Renal cortical epithelial cell (primary cell): ENCODE results near the gene CLPTM1L. TPM values are rescaled to one million over a fixed set of nuclear protein-coding genes. Genes with fewer than 3 reads are reported as not detected.
"Not testable (repeated sequence)": the region's sequence is repeated elsewhere in the genome, so short reads cannot be mapped to it uniquely, and the experiment has no call there.

Experiments used
- DNase-seq: peaks from one replicate; pipeline ENCODE4 v3.0.0-alpha.2; 2011; ENCODE audit warnings: low read depth
- total RNA-seq: library from RNA; depleted of rRNA; stranded (reverse); fragments of >200 nt; gene quantifications from 2 replicates; pipeline ENCODE4 v1.2.3, GENCODE V29; 2014

The CLPTM1L gene
- total RNA-seq, 1 donor from 2014 or later, result 189 TPM

DNA sequence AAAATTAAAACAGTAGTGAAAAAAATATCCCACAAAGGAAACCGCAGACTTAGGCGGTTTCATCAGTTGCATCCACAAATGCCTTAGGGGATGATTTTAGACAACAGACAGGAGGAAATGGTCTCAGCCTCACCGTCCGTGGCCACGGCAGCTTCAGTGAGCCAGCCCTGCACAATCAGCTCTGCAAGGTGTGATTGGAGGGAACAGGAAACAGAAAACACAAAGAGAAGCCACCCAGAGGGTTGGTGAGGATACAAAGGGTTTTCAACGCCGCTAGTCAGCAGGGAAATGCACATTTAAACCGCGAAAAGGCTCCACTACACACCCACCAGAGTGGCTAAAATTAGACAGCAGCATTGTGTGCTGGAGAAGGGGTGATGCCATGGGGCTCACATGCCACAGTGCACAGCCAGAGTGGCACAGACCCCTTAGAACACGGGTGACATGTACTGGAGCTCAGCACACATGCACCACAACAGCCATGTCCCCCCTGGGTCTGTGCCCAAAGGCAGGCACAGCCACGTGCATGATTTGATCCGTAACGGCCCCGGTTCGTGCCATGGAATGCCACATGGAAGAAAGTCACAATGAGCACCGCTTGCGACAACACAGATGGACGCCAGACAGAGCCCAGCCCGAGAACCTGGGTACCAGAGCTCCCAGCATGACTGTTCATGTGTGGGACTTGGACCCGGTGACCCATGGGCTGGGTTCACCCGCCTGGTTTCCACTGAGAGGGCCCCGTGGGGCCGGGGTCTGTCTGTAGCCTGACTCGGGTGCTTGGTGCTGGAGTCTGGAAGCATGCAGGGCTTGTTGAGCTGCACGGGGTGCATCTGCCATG, 31.7 kb downstream of the CLPTM1L start:
- DNase-seq, result no peak

- no peak for DNase-seq
These were observed 32.7 kb downstream of the CLPTM1L start for GRCh38 chr5:1312206-1312605.

- no peak for DNase-seq
These were observed 33.4 kb downstream of the CLPTM1L start for GRCh38 chr5:1311439-1312055.

DNA sequence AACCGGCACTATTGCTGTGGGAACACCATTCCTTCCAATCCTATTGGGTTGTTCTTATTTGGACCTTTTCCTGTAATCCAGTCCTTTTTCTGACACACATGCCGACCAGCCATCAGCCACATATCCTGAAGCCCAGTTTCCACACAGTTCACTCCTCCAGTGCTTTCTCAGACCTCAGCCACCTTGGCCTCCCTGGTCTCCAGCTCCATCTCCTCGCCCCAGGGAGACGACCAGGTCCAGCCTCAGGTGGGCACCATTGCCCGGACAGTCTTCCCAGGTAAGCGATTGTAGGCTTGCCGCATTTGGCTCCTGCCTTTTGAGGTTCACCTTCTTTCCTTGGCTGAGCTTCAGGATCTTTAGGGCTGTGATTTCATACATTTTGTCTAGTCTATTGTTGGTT, 34.8 kb downstream of the CLPTM1L start:
- DNase-seq, result no peak

GRCh38 chr5:1304033-1304432, 40.9 kb downstream of the CLPTM1L start:
- DNase-seq, result no peak

GRCh38 chr5:1302258-1302657, 42.6 kb downstream of the CLPTM1L start:
- no peak for DNase-seq

- no peak for DNase-seq
These were observed 44.3 kb downstream of the CLPTM1L start for GRCh38 chr5:1300581-1301083.

DNA sequence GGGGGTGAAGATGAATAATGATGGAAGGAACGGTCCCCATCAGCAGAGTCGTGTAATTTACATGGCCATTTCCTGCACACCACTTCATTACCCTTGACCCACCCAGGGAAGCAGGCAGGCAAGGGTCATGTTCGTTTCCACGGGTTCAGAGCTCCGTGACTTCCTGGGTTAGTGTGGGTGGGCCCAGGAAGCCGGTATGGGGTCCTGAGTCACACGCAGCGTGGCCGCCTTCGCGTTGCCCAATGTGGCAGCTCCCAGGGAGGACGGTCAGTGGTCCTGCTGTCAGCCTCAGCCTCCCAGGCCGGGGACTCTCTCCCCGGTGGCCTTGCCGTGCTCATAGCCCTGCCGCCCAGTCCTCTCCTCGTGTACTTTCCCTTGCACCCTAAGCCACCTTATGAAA, 44.9 kb downstream of the CLPTM1L start:
- no peak for DNase-seq

DNA sequence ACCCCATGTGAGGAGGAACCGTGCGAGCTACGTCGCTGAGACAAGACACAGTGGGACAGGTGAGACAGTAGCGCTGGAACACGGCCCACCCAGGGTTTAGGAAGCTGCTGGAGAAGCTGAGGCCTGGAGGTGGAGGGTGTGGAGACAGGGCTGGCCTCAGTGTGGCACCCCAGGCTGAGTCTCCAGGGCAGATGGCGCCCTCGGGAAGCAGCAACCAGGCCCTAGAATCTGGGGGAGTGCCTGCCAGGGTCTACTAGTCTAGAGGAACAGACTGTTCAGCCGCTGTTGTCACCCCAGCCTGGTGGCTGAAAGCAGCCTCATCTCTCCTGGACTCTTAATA, 45.4 kb downstream of the CLPTM1L start:
- no peak for DNase-seq

- no peak for DNase-seq
These were observed 46.0 kb downstream of the CLPTM1L start for GRCh38 chr5:1298723-1299510.

- no peak for DNase-seq
These were observed 46.8 kb downstream of the CLPTM1L start for GRCh38 chr5:1298067-1298551.

DNA sequence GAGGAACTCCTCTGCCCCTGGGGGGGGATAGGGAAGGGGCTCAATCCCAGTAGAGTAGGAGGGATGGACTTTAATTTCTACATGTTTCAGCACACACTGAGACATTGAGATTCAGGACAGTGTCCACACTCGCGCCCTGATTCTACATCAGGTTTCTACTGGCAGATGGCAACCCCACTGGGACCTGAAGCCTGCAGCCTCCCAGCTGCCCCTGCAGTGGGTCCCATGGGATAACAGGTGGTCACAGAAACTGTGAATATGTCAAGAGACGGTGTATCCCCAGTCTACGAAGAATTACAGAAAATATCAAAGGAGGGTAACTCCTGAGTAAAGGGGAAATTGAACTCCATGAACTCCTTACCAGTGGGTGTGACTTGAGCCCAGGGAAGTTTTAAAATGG, 47.7 kb downstream of the CLPTM1L start:
- DNase-seq, result no peak

GRCh38 chr5:1295650-1296037, 49.3 kb downstream of the CLPTM1L start:
- DNase-seq, result no peak

DNA sequence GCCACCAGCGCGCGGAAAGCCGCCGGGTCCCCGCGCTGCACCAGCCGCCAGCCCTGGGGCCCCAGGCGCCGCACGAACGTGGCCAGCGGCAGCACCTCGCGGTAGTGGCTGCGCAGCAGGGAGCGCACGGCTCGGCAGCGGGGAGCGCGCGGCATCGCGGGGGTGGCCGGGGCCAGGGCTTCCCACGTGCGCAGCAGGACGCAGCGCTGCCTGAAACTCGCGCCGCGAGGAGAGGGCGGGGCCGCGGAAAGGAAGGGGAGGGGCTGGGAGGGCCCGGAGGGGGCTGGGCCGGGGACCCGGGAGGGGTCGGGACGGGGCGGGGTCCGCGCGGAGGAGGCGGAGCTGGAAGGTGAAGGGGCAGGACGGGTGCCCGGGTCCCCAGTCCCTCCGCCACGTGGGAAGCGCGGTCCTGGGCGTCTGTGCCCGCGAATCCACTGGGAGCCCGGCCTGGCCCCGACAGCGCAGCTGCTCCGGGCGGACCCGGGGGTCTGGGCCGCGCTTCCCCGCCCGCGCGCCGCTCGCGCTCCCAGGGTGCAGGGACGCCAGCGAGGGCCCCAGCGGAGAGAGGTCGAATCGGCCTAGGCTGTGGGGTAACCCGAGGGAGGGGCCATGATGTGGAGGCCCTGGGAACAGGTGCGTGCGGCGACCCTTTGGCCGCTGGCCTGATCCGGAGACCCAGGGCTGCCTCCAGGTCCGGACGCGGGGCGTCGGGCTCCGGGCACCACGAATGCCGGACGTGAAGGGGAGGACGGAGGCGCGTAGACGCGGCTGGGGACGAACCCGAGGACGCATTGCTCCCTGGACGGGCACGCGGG, 49.9 kb downstream of the CLPTM1L start, which contains the start of gene TERT:
TERT (minus strand) TSS at position 234 of the 815 bp plus-strand sequence; CDS start at position 155, 79 bp downstream.
- no peak for DNase-seq

DNA sequence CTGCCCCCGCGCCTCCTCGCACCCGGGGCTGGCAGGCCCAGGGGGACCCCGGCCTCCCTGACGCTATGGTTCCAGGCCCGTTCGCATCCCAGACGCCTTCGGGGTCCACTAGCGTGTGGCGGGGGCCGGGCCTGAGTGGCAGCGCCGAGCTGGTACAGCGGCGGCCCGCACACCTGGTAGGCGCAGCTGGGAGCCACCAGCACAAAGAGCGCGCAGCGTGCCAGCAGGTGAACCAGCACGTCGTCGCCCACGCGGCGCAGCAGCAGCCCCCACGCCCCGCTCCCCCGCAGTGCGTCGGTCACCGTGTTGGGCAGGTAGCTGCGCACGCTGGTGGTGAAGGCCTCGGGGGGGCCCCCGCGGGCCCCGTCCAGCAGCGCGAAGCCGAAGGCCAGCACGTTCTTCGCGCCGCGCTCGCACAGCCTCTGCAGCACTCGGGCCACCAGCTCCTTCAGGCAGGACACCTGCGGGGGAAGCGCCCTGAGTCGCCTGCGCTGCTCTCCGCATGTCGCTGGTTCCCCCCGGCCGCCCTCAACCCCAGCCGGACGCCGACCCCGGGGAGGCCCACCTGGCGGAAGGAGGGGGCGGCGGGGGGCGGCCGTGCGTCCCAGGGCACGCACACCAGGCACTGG, 50.6 kb downstream of the CLPTM1L start:
- DNase-seq, result no peak

GRCh38 chr5:1293416-1294205, 51.3 kb downstream of the CLPTM1L start:
- DNase-seq, result no peak

- no peak for DNase-seq
These were observed 52.0 kb downstream of the CLPTM1L start for GRCh38 chr5:1292846-1293415.

DNA sequence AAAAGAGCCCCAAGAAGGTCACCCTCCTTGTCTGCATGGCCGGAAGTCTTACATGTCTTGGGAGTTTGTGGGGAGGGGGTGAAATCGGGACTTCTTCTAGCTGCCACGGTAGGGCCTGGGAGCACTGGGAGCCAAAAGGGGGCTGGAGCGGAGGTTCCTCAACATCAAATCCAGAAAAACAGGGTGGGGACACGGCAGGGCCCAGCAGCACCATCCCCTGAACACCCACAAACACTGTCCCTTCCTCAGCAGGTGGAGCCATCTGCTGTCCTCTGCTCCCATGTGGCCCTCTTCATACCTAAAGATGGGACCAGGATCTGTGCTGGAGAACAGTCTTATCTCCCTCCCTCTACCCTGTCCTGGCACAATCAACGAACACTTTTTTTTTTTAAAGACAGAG, 52.8 kb downstream of the CLPTM1L start:
- DNase-seq, result no peak

DNA sequence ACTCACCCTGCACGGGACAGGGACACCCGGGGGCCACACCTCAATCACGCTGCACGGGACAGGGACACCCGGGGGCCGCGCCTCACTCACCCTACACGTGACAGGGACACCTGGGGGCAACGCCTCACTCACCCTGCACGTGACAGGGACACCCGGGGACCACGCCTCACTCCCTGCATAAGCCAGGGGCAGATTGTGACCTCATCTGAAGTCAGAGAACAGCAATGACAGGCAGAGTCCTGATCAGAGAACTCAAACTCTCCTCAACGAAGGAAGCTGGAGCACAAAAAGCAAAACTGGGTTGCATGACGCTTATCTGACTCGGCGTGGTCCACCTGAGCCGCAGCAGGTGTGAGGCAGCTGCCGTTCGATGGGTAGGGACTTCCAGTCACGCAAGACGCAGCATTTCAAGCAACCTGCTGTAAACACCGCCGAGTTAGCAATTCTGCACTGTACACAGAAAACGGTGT, 53.3 kb downstream of the CLPTM1L start:
- no peak for DNase-seq

DNA sequence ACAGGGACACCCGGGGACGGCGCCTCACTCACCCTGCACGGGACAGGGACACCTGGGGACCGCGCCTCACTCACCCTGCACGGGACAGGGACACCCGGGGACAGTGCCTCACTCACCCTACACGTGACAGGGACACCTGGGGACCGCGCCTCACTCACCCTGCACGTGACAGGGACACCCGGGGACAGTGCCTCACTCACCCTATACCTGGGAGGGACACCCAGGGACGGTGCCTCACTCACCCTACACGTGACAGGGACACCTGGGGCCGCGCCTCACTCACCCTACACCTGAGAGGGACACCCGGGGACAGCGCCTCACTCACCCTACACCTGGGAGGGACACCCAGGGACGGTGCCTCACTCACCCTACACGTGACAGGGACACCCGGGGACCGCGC, 53.9 kb downstream of the CLPTM1L start:
- not testable (repeated sequence) for DNase-seq
